WERI-Rb-1 (cell line): ENCODE results near the gene ECHS1.

Experiments used
- DNase-seq: peaks from one replicate; pipeline ENCODE4 v3.0.0-alpha.2; 2020
- H3K27ac ChIP-seq: fragments of 250-450 bp; sonication (Bioruptor Pico); 2 replicates; pipeline ENCODE4 v1.5.1; 2020; ENCODE audit warnings: mild to moderate bottlenecking, moderate library complexity
- H3K27me3 ChIP-seq: fragments of 250-450 bp; sonication (Bioruptor Pico); 2 replicates; pipeline ENCODE4 v1.5.1; 2021; ENCODE audit warnings: mild to moderate bottlenecking, low read depth, moderate library complexity; ENCODE audit not compliant: insufficient read depth, severe bottlenecking
- H3K36me3 ChIP-seq: fragments of 250-450 bp; sonication (Bioruptor Pico); 2 replicates; pipeline ENCODE4 v1.5.1; 2020; ENCODE audit warnings: mild to moderate bottlenecking, moderate library complexity
- H3K4me3 ChIP-seq: 2 replicates; pipeline ENCODE4 v1.5.1; 2011; ENCODE audit warnings: low read depth, mild to moderate bottlenecking, control low read depth, low read length
- H3K9me3 ChIP-seq: fragments of 250-450 bp; sonication (Bioruptor Pico); 2 replicates; pipeline ENCODE4 v1.5.1; 2021; ENCODE audit warnings: mild to moderate bottlenecking, moderate library complexity; ENCODE audit not compliant: severe bottlenecking
- CTCF ChIP-seq: IDR thresholded peaks from 2 replicates; pipeline ENCODE4 v1.5.1; 2011; ENCODE audit warnings: low read depth, mild to moderate bottlenecking, control low read depth, inconsistent platforms, low read length

The ECHS1 gene

GRCh38 chr10:133362846-133363245 is 10.3 kb downstream of the ECHS1 start:
- H3K36me3 ChIP-seq = peaks cover 22% of the 10 kb centered on the region
- H3K27me3 ChIP-seq = no peaks in the 10 kb centered on the region
- H3K9me3 ChIP-seq = no peaks in the 10 kb centered on the region
- DNase-seq = no peak
- no peak for TF ChIP-seq CTCF
- H3K4me3 ChIP-seq = no peak overlapping the region
- H3K27ac ChIP-seq = no peak overlapping the region

DNA sequence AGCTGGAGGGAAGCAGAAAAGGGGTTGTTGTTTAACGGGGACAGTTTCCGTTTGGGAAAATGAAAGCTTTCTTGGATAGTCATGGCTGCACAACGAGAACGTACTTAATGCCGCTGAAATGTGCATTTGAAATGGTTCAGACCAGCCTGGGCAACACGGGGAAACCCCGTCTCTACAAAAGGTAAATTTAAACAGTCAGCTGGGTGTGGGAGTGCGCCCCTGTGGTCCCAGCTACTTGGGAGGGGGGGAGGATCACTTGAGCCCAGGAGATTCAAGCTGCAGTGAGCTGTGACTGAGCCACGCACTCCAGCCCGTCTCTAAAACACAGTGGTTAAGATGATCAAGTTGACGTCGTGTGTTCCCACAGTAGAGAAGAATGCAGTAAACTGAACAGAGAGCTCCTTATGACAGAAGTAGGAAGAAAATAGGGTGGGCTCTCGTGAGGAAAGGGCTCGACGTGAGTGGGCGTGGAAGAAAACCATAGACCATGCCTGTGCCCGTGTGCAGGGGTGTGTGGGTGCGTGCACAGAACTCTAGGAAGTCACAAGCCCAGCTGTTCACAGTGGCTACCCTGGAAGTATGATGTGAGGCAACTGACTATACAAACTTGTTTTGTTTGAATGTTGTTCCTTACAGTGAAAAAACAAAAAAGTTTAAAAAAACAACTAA is 11.2 kb downstream of the ECHS1 start:
- no peaks in the 10 kb centered on the region for H3K9me3 ChIP-seq
- no peak for TF ChIP-seq CTCF
- no peak overlapping the region for H3K27ac ChIP-seq
- no peaks in the 10 kb centered on the region for H3K27me3 ChIP-seq
- DNase-seq = no peak
- peaks cover 22% of the 10 kb centered on the region for H3K36me3 ChIP-seq
- H3K4me3 ChIP-seq = no peak overlapping the region

- TF ChIP-seq CTCF = no peak
- no peak overlapping the region for H3K27ac ChIP-seq
- no peak overlapping the region for H3K4me3 ChIP-seq
- no peaks in the 10 kb centered on the region for H3K9me3 ChIP-seq
- H3K36me3 ChIP-seq = peaks cover 22% of the 10 kb centered on the region
- H3K27me3 ChIP-seq = no peaks in the 10 kb centered on the region
- DNase-seq = no peak
These were observed 11.9 kb downstream of the ECHS1 start for GRCh38 chr10:133361227-133361626.

DNA sequence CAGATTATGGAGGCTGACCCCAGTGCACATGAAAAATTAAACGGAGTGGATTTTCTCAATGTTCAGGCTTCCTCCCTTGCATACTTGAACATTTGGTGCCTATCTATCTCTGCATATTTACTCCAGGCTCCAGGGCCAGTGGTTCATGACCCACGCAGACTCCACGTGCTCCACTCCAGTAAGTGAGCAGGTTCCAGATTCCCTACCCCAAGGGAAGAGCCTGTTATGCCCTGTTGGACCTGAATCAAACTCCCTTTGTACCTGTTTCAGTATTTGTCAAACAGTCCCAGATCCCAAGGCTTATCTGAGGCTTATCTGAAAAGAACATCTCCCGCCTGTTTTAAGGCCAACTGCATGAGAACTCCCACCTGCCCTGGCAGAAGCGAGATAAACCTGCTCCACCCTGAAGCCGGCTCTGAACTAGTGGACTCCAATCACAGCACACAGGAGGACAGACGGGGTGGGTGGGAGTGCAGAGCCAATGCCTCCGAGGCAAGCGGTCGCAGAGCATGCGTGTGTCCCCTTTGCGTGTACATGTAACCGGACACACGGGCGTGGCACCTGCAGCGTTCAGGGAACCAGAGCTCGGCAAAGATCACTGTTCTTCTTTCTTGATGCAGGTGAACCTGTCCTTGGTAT is 13.1 kb downstream of the ECHS1 start:
- Histone ChIP-seq H3K36me3 (peaks cover 22% of the 10 kb centered on the region), H3K9me3 (no peaks in the 10 kb centered on the region), H3K4me3 (no peak overlapping the region), H3K27ac (no peak overlapping the region), H3K27me3 (no peaks in the 10 kb centered on the region)
- TF ChIP-seq CTCF = no peak
- DNase-seq = no peak

- no peak for DNase-seq
- H3K9me3 ChIP-seq = no peaks in the 10 kb centered on the region
These were observed 13.6 kb downstream of the ECHS1 start for GRCh38 chr10:133359554-133359971.

More at GRCh38 chr10:133359554-133359971, 13.6 kb downstream of the ECHS1 start:
- Histone ChIP-seq H3K27ac (no peak overlapping the region), H3K27me3 (no peaks in the 10 kb centered on the region), H3K4me3 (no peak overlapping the region), H3K36me3 (peaks cover 22% of the 10 kb centered on the region)
- TF ChIP-seq CTCF = no peak
